Prostate gland (tissue), 2 donors: ENCODE results near the gene BABAM2.
"Not testable (repeated sequence)": the region's sequence is repeated elsewhere in the genome, so short reads cannot be mapped to it uniquely, and the experiment has no call there.

Source experiments
- CTCF ChIP-seq, 4 experiments: fragments of 200-600 bp in 2 of 4; fragments of 450-650 bp in 2 of 4; sonication (generic) in 2 of 4; IDR thresholded peaks; 1 replicate in 3 of 4; 2 replicates in 1 of 4; pipeline ENCODE4 v1.5.1; 2016 to 2019; ENCODE audit warnings: antibody characterized with exemption in 4 of 4, mild to moderate bottlenecking in 2 of 4, moderate library complexity in 2 of 4
- POLR2A ChIP-seq: fragments of 450-650 bp; IDR thresholded peaks from one replicate; pipeline ENCODE4 v1.6.1; 2016; ENCODE audit warnings: antibody characterized with exemption, mild to moderate bottlenecking
- POLR2AphosphoS5 ChIP-seq: sonication (generic); formaldehyde crosslinking; IDR thresholded peaks from one replicate; pipeline ENCODE4 v1.6.1; 2017; ENCODE audit warnings: antibody characterized with exemption

DNA sequence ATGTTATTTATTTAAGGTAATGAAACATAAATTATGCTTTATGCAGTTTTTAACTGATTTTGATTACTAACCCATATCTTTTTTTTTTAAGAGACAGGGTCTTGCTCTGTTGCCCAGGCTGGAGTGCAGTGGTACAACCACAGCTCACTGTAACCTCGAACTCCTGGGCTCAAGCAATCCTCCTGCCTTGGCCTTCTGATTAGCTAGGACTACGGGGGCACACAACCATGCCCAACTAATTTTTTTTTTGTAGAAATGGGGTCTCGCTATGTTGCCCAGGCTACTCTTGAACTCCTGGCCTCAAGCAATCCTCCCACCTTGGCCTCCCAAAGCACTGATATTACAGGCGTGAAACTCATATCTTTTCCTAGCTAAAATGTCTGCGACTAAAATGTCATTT lies 26.6 kb upstream of the BABAM2 start:
- not testable (repeated sequence) for TF ChIP-seq CTCF (IDR thresholded peaks at IDR 0.05); POLR2A; POLR2AphosphoS5
